Fibroblast of the aortic adventitia (primary cell): ENCODE results near the gene BEGAIN. TPM values are rescaled to one million over a fixed set of nuclear protein-coding genes. Genes with fewer than 3 reads are reported as not detected.

Experiments used
- DNase-seq: peaks from one replicate; pipeline ENCODE4 v3.0.0-alpha.2; 2010; ENCODE audit warnings: low read depth
- H3K4me3 ChIP-seq: 2 replicates; pipeline ENCODE4 v1.5.1; 2011; ENCODE audit warnings: low read depth, mild to moderate bottlenecking, control low read depth, low read length, moderate library complexity
- CTCF ChIP-seq: IDR thresholded peaks from 2 replicates; pipeline ENCODE4 v1.5.1; 2011; ENCODE audit warnings: mild to moderate bottlenecking, low read length, control low read depth, inconsistent platforms; ENCODE audit not compliant: insufficient read depth
- total RNA-seq: library from RNA; depleted of rRNA; stranded (reverse); fragments of >200 nt; gene quantifications from 2 replicates; pipeline ENCODE4 v1.2.3, GENCODE V29; 2012; ENCODE audit warnings: low replicate concordance

BEGAIN gene
- total RNA-seq, 1 donor = 0.18 TPM

DNA sequence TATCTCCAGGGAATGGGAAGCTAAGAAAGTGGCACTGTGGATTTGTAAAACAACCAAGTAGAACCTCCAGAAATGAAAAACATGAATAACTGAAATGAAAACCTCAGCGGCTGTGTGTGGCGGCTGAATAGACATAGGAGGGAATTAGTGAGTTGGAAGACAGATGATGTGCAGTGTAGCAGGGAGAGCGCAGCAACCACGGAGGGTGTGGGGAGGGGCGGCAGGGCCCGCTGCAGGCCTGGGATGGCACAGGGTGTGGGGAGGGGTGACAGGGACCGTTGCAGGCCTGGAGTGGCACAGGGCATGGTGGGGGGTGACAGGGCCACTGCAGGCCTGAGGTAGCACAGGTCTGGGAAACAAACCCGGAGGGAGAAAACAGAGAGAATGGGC, 51.1 kb downstream of the BEGAIN start:
- no peak for TF ChIP-seq CTCF
- H3K4me3 ChIP-seq = no peak overlapping the region
- DNase-seq = no peak

- DNase-seq = no peak
- H3K4me3 ChIP-seq = no peak overlapping the region
- TF ChIP-seq CTCF = no peak
Measured at GRCh38 chr14:100535287-100536120, 51.7 kb downstream of the BEGAIN start.

GRCh38 chr14:100534528-100535286, 52.5 kb downstream of the BEGAIN start:
- H3K4me3 ChIP-seq = no peak overlapping the region
- DNase-seq = no peak
- no peak for TF ChIP-seq CTCF

DNA sequence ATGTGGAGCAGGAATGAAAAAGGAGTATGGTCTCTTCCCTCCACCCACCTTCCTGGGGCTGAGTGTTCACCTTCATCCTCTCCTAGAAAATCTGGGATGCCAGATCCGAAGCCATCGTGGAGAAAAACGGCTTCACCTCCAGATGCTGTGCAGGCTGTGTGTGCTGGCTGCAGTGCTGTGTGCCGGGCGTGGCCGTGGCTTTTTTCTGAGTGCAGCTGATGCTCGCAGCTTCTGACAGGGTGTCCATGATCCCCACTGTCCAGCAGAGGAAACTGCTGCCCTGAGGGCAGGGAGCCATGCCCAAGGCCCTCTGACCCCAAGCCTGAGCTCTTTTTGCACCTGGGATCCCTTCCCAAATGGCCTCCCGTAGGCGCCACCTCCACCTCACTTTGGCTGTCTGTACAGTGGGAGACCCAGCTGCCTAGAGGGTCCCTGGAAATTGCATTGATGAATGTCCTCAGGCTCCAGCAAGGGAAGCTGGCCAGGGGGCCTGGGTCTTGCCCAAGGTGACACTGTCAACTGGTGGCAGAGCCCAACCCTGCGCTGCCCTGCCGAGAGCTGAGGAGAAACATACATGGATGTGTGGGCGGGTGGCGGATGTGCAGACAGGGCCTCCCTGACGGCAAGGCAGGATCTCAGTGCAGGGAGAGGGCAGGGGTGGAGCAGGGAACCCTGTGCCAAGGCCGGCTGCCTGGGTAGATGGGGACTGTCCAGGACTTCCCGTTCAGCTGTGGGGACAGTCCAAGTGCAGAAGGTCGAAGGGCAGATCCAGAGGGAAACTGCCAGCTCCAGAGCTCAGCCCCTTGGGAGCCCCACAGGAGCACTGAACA, 53.3 kb downstream of the BEGAIN start:
- H3K4me3 ChIP-seq = no peak overlapping the region
- TF ChIP-seq CTCF = no peak
- no peak for DNase-seq

DNA sequence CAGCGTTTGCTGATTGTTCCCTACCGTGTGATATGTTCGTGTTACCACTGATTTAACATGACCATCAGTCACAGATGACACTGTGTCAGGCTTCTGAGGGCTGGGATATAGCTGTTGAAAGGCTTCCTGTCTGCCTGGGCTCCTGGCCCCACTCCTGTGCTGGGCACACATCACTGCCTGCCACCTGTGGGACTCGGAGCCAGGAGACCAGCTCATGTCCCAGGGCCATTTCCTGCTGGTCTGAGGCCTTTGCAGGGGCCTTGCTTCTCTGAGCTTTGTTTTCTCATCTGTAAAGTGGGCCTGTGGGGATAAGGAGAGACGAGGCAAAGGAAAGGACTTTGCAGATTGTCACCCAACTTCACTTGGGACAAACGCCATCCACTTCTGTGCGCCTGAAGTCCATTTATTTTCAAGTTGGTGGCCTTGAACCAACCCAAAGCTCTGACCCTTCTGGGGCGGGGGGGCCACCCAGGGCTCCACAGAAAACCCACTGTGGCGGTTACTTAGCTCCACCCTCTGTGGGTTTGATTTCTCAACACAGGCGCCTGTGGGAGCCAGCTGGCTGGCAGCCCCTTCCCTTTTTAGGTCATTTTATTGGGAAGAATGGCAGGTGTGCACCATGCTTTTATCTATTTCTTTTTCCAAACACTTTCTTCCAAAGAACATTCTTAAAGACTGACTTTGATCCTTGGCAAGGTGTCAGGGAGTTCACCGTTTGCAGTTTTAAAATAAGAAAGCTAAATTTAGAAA, 54.1 kb downstream of the BEGAIN start:
- peak; percentile 58 for DNase-seq
- no peak for TF ChIP-seq CTCF
- H3K4me3 ChIP-seq = no peak overlapping the region
